ENCODE data around the gene AGPAT3.
"Not testable (repeated sequence)": the region's sequence is repeated elsewhere in the genome, so short reads cannot be mapped to it uniquely, and the experiment has no call there.

The AGPAT3 gene

GRCh38 chr21:43884012-43884860 lies 19.2 kb downstream of the AGPAT3 start:
- no peak for DNase-seq (ENCODE audit: low spot score)

GRCh38 chr21:43884861-43885417 lies 19.9 kb downstream of the AGPAT3 start:
- DNase-seq (ENCODE audit: low spot score): no peak

GRCh38 chr21:43885721-43886120 lies 20.7 kb downstream of the AGPAT3 start:
- DNase-seq (ENCODE audit: low spot score): no peak

- DNase-seq (ENCODE audit: low spot score): no peak
These were observed 21.5 kb downstream of the AGPAT3 start for GRCh38 chr21:43886565-43886964.

- no peak for DNase-seq (ENCODE audit: low spot score)
These were observed 24.0 kb downstream of the AGPAT3 start for GRCh38 chr21:43889069-43889468.

- no peak for DNase-seq (ENCODE audit: low spot score)
These were observed 25.0 kb downstream of the AGPAT3 start for GRCh38 chr21:43890042-43890441.

DNA sequence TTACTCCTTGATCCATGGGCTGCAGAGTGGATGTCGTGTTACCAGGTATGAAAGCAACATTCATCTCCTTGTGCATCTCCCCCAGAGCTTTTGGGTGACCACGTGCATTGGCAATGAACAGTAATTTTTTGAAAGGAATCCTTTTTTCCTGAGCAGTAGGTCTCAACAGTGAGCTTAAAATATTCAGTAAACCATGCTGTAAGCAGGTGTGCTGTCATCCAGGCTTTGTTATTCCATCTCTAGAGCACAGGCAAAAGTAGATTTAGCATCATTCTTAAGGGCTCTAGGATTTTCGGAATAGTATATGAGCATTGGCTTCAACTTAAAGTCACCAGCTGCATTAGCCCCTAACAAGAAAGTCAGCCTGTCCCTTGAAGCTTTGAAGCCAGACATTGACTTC lies 27.3 kb downstream of the AGPAT3 start:
- DNase-seq (ENCODE audit: low spot score): no peak

DNA sequence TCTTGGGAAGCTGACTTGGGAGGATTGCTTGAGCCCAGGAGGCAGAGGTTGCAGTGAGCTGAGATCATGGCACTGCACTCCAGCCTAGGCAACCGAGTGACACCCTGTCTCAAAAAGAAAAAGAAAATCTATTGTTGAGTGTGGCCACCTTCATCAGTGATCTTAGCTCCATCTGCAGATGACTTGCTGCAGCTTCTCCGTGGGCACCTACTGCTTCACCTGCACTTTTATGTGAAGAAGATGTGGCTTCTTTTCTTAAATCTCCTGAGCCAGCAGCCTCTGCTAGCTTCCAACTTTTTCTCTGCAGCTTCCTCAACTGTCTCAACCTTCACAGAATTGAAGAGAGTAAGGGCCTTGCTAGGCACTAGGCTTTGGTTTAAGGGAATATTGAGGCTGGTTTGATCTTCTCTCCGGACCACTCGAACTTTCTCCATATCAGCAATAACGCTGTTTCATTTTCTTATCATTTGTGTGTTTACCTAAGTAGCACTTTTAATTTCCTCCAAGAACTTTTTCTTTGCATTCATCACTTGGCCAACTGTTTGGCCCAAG lies 28.0 kb downstream of the AGPAT3 start:
- DNase-seq (ENCODE audit: low spot score): no peak

DNA sequence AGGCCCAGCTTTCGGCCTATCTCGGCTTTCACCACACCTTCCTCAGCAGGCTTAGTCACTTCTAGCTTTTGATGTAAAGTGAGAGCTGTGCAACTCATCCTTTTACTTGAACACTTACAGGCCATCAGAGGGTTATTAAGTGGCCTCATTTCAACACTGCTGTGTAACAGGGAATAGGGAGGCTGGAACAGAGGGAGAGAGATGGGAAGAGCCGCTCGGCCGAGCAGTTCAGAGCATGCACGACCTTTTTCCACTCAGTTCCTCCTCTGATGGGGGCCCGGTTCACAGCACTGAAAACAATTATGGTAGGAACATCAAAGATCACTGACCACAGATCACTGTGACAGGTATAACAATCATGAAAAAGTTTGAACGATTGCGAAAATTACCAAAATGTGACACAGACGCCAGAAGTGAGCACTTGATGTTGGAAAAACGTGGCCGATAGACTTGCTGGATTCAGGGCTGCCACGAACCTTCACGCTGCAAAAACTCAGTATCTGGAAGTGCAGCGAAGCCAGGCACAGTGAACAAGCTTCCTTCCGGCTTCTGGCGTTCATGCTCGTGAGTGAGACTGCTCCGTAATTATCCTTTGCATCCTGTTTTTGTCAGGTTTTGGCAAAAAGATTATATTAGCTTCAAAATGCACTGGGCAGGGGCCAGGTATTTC lies 28.6 kb downstream of the AGPAT3 start:
- DNase-seq (ENCODE audit: low spot score): no peak

GRCh38 chr21:43894206-43894577 lies 29.2 kb downstream of the AGPAT3 start:
- DNase-seq (ENCODE audit: low spot score): no peak

DNA sequence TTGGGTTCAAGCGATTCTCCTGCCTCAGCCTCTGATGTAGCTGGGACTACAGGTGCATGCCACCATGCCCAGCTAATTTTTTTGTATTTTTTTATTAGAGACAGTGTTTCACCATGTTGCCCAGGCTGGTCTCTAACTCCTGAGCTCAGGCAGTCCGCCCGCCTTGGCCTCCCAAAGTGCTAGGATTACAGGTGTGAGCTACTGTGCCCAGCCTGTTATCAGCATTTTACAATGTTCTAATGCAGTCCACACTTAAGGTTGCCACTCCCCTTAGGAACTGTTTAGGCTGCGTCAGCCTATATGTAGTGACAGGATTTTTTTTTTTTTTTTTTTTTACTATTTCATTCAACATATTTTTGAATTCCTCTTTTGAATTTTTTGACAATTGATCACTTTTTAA lies 30.2 kb downstream of the AGPAT3 start:
- no peak for DNase-seq (ENCODE audit: low spot score)

DNA sequence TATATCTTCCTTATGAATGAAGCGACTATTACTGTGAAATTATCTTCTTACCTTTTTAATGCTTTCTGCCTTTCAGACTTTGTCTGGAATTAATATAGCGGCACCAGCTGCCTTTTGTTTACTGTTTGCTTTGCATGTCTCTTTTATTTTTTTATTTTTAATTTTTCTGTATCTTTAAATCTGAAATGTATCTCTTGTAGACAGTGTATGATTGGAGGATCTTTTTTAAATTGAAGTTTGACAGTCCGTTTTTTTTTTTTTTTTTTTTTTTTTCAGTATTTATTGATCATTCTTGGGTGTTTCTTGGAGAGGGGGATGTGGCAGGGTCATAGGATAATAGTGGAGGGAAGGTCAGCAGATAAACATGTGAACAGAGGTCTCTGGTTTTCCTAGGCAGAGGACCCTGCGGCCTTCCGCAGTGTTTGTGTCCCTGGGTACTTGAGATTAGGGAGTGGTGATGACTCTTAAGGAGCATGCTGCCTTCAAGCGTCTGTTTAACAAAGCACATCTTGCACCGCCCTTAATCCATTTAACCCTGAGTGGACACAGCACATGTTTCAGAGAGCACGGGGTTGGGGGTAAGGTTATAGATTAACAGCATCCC lies 31.8 kb downstream of the AGPAT3 start:
- not testable (repeated sequence) for DNase-seq (ENCODE audit: low spot score)

GRCh38 chr21:43899307-43900077 lies 34.5 kb downstream of the AGPAT3 start:
- no peak for DNase-seq (ENCODE audit: low spot score)

- no peak for DNase-seq (ENCODE audit: low spot score)
These were observed 35.0 kb downstream of the AGPAT3 start for GRCh38 chr21:43900078-43900385.

GRCh38 chr21:43900690-43901089 lies 35.7 kb downstream of the AGPAT3 start:
- DNase-seq (ENCODE audit: low spot score): no peak

DNA sequence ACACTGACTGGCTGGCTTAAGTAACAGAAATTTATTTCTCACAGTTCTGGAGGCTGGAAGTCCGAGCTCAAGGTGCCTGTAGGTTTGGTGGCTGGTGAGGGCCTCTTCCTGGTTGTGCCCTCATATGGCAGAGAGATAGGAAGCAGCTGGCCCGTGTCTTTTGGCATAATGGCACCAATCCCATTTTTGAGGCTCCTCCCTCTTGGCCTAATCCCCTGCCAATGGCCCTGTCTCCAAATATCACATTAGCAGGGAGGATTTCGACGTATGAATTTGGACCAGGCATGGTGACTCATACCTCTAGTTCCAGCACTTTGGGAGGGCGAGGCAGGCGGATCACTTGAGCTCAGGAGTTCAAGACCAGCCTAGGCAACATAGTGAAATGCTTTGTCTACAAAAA lies 37.4 kb downstream of the AGPAT3 start:
- DNase-seq (ENCODE audit: low spot score): no peak

DNA sequence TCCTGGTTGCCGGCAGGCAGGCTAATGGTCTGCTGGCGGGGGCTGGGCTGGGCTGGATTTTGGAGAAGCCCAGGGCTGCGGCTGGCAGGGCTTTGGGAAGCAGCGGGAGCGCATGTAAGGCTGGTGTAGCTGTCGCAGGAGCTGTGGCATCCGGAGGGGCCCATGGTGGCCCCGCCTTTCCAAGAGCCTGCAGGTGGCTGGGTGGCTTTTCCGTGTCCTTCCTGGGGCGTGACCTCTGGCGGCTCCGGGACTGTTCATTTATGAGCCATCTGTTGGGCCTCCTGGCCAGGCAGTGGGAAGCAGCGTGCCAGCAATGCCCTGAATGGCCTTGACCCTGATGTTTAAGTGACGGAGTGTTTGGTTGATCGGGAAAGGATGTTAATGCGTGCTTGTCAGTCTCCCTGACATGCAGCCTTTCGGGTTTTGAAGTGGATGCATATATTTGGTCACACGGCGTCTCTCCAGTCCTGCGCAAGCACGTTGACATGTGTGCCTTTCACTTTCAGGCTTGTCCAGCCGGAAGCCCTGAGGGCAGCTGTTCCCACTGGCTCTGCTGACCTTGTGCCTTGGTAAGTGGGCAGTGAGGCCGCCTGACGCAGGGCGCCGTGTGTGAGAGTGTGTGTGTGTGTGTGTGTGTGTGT lies 38.5 kb downstream of the AGPAT3 start:
- DNase-seq (ENCODE audit: low spot score): no peak

DNA sequence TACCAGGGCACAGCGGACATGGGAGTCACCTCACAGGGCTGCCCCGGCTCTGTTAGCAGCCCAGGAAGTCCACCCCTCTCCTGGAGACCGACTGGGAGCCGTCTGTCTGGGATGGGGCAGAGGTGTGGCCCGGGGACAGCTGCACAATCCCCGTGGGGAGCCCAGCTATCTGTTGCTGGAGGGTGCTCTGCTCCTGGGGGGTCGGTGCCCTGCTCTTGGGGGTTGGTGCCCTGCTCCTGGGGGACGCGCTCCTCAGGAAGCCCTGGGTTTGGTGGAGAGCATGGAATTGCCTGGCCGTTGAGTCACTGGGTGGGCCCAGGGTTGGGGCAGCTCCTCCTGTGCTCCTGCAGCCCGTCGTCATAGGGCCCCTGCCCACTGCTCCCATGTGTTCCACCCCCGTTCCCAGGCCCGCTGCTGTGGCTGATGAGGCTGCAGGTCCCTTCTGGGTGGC lies 39.3 kb downstream of the AGPAT3 start:
- DNase-seq (ENCODE audit: low spot score): no peak

DNA sequence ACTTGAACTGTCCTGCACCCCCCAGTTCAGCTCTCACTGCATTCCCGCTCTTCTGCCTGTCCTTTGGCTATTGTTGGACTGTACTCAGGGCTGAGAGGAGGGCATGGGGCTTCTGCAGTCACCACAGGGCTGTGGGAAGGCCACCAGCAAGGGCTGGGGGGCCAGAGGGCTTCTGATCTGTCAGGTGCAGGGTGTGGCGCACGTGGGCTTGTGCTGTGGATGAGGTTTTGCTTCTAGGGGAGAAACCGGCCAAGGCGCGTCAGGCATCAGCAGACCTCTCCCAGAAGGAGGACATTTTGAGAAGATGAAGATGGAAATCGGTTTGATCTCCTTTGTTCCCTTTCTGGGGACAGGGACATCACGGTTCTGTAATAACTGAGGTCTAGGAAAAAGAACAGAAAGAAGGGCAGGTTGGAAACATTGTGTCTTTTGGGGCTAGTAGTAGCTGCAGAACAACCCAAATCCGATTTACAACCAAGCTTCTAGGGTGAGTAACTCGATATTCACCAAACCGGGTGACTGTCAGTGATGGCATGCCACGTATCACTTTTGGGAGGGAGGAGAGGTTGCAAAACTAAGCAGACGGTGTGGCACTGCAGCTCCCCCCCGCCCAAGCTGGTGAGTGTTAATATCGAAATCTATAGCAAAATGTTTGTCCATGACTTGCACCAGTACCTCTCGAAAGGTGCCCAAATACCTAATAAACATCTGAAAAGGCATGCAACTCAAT lies 40.9 kb downstream of the AGPAT3 start:
- DNase-seq (ENCODE audit: low spot score): no peak

- DNase-seq (ENCODE audit: low spot score): no peak
These were observed 41.8 kb downstream of the AGPAT3 start for GRCh38 chr21:43906585-43907370.
